ENCODE data around the gene XYLB.

The XYLB gene

DNA sequence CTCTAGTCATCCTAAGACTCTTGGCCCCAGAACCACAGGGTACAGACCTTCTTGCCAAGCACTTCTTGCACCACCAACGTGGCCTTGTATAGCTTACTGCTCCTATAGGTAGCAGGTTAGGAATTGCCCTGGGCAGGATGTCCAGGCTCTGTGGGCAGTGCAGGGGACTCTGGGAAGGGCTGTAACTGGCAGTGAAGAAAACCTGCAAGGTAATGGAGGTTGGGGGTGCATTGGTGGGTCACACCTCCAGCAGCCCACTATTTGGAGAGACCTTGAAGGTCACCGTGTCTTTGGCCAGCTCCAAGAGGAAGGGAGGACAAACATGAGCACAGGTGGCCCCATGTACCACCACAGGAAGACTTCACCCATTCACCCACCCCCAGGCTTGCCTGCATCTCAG is 21.3 kb upstream of the XYLB start:
- DNase-seq, result no peak

DNA sequence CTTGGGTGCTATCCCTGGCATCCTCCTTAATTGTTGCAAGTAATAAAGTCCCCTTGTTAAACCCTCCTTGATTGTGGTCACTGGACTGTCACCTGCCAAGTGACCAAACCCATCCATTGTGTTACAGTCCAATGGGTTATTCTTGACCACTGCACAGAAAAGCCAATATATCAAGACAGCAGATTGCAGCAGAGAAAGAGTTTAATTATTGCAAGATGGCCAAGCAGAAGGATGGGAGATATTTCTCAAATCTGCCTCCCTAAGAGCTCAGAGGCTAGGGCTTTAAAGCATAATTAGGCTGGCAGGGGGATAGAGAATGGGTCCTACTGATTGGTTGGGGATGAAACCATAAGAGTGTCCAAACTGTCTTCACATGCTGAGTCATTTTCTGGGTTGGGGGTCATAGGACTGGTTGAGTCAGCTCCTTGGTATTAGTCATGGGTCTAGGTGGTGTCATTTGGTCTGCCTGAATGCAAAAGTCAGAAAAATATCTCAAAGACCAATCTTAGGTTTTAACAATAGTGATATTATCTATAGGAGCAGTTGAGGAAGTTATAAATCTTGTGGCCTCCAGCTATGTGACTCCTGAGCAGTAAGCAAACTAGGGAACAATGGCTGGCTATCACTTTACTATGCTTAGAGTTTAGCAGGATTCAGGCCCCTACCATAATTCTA is 19.1 kb upstream of the XYLB start:
- no peak for DNase-seq

DNA sequence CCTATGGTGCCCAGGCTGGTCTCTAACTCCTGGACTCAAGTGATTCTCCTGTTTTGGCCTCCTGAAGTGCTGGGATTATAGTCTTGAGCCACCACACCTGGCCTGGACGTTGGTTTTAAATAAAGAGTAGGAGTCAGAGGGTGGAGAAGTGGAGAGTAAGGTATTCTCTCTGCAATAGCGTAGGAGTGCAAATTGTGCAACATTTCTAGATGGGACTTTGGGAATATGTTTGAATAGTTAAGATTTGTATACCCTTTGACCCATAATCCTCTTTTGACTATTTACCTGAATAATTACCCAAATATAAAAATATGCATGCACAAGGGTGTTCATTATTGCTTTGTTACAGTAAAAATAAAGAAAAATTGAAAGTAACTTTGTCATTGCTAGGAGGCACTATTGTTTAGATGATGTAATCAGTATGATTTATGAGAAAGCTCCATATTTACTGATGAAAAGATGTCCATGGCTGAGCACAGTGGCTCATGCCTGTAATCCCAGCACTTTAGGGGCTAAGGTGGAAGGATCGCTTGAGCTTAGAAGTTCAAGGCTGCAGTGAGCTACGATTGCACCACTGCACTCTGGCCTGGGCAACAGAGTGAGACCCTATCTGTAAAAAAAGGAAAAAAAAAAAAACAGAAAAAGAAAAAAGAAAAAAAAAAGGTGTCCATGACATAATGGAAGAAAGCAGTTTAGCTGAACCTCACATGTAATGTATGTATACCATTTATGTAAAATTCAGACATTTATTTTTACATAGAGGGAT is 15.1 kb upstream of the XYLB start:
- DNase-seq, result no peak

DNA sequence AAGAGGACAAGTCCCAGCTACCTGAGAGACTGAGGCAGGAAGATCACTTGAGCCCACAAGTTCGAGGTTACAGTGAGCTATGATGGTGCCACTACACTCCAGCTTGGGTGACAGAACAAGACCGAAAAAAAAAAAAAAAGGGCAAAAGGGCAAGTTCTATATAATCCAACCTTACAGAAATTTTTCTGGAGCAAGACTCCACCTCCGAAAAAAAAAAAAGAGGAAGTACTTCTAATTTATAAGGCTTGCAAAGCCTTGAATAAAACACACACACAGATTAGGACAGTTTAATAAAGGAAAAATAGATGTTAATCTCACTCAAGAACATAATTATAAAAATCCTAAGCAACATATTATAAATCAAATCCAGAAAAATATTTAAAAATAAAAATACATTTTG is 14.4 kb upstream of the XYLB start:
- DNase-seq, result no peak

DNA sequence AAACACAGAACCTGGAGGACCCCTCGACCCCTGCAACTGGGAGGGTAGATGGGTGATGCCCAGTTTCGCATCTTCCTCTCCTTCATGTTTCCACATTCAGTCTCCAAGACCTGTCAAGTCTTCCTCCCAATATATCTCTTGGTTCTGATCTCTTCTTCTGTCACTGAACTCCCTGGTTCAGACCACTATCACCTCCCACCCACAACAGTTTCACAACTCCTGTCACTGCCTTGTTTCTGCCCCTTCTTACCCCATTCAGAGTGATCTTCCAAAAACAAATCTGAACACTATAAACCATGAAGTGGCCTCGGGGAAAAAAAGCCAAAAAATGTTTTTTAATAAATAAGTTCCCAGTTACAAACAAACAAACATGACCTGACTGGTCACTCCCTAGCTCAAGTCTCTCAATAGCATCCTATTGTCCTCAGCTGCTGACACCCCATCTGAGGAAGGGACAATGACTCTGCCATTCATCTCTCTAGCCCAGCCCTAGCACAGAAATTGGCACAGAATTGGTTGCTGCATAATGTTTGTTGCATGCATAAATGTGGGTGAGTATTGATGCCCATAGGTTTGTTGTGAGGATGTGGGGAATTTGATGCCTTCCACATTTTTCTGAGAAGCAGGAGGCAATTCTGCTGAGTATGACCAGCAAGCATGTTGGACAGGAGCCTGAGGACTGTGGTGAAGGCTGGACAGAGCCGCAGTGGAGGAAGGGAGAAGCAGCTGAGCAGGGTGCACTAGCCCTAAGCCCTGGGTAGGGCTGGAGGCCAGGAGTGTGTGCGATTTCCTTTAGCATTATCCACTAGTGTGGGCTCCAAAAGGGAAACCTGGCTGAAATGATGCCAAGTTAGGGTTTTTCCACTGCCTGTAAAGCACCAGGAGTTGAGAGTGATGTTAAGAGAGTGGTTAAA is 12.2 kb upstream of the XYLB start:
- DNase-seq, result no peak

DNA sequence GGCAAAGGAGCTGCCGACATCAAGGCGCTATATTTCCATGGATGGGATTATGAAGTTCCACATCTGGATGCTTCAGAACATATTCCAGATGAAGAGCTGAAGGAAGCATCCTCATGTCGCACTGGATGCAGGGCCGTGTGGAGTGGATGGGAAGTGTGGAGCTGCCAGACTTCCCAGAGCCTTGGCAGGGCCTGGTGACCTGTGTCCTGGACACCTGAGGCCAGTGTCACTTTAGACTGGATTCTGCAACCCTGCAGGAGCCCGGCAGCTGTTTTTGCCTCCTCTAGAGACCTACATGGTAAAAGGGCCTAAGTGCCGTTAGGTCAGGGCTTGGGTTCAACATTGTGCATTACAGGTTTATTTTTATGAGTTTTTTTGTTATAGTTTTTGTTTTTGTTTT is 11.3 kb upstream of the XYLB start:
- no peak for DNase-seq

DNA sequence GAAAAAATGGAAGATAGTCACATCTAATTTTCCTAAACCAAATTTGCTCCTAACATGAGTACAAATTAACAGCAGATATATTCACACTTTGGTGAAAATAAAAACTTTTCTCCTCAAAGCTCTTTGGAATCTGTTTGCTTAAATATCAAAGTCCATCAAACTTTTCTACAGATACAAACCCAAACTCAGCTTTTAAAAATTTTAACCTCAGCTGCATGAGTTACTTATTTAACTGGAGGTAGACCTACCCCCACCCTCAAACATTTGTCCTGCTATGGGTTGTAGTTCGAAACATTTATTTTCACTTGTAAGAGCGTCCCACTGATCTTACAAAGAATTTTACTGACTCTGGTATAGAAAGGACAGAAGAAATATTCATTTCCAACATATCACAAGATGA is 8.9 kb upstream of the XYLB start:
- DNase-seq, result no peak

DNA sequence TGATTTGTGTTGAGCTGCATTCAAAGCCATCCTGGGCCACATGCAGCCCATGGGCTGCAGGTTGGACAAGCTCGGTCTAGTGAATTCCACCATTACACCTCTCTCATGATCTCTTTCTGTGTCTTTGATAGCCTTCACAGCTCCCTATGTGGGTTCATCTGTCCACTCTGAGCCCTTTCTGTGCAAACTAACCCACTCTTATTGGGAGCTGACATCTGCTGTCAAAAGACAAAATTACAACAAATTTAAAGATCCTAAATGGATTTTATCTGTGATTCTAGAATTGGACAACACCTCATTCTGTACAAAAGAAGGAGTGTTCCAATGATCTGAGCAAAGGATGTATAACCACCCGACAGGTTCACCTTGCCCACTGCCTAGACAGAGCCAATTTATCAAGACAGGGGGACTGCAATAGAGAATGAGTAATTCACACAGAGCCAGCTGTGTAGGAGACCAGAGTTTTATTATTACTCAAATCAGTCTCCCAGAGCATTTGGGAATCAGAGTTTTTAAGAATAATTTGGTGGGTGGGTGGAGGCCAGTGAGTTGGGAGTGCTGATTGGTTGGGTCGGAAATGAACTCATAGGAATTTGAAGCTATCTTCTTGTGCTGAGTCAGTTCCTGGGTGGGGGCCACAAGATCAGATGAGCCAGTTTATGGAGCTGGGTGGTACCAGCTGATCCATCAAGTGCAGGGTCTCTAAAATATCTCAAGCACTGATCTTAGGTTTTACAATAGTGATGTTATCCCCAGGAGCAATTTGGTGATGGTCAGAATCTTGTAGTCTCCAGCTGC is 2.6 kb upstream of the XYLB start:
- no peak for DNase-seq

DNA sequence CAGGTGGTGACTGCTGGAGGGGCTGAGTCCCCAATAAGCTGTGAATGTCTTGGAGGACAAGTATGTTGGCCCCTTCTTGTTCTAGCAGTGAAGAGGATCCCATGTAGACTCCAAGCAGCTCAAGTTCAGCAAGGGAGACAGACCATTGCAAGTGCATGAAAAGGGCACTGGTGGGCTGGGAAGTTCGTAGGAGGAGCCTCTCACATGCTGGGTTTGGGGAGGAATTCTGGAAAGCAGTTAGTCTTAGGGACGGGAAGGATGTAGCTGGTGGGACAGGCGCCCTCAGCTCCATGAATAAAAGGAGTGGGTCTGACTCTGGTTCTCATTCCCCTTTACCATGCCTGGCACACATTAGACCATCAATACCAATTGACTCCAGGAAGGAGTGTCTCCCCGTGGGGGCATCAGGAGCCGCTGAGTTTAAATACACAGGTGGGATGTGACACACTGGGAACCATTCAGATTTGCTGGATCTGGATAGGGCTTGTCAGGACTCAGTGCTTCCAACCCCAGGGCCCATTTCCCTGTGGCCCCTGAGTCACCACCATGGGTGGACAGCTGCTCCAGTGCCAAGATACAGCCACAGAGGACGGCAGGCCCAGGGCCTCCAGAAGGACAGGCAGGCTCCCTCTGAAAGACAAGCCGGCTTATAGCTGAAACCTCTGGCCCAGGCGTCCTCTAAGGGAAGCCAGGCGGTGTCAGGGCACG is 552 bp upstream of the XYLB start:
- DNase-seq, result no peak

DNA sequence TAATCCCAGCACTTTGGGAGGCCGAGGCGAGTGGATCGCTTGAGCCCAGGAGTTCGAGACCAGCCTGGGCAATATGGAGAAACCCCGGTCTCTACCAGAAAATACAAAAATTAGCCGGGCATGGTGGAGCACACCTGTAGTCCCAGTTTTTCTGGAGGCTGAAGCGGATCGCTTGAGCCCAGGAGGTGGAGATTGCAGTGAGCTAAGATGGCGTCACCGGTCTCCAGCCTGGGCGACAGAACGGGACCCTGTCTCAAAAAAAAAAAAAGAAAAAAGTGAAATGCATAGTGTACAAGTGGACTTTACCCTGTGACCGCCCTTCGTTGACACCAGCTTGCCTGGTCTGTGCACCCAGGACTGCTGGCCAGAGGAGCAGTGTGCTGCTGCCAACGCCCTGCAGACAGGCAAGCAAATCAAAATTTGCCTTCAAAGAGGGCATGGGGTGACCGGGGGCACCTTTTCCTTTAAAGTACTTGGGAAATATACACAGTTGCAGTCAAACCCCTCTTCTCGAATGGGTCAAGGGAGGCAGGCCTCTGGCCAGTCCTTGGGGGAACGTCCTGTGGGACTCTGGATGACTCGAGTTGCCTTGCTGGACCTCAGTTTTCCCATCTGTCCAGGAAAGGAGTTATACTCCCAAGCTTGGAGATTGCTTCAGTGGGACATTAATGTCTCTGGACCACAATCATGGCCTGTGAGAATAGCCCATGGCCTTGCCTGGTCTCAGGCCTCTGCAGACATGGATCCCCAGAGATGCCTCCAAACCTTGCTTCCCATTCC is 1.0 kb downstream of the XYLB start:
- DNase-seq, result no peak

DNA sequence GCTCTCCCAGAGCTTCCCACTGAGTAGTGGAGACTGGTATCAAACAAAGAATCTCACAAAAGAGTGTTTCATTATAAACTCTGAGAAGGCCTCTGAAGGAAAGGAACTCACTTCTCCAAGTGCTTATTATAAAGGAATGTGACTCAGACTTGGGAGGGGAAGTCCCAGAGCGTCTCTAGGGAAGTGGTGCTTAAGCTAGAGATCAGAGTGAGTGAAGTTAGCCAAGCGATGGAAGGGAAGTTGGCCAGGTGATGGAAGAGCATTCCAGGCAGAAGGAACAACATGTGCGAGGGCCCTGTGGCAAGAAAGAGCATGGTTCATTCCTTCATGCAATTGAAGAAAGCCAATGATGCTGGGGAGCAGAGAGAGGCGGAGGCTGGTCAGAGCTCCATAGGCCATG is 2.3 kb downstream of the XYLB start:
- no peak for DNase-seq

DNA sequence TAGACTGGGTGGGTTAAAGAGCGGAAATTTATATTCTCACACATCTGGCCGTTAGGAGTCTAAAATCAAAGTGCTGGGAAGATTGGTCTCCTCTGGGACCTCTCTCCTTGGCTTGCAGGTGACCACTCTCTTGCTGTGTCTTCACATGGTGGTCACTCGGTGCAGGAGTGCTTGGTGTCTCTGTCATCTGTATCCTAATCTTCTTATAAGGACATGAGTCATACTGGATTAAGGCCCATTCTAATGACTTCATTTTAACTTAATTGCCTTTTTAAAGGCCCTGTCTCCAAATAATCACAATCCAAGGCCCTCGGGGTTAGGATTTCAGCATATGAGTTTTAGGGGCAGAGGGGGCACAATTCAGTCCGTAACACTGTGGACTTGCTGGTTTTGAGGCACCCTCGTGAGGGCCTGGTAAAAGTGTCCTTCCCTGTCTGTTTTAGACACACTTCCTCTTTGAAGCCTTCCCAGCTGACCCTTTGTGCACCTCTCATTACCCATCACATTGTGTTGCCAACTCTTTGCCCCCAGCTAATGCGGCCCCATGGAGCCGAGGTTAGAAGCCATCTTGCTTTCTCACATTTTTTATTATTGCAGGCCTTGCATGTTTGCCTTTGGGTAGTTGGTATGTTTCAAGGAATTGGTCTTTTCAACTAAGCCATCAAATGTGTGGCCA is 3.2 kb downstream of the XYLB start:
- no peak for DNase-seq

DNA sequence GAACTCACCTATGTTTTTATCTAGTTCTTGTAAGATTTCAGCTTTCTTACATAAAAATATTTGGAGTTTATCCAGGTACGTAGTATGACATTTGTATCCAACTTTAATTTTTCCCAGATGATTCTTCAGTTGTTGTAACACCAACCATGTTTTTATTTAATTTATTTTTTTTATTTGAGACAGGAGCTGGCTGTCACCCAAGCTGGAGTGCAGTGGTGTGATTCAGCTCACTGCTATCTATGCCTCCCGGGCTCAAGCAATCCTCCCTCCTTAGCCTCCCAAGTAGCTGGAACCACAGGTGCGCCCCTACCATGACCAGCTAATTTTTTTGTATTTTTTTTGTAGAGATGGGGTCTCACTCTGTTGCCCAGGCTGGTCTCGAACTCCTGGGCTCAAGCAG is 6.6 kb downstream of the XYLB start:
- no peak for DNase-seq

DNA sequence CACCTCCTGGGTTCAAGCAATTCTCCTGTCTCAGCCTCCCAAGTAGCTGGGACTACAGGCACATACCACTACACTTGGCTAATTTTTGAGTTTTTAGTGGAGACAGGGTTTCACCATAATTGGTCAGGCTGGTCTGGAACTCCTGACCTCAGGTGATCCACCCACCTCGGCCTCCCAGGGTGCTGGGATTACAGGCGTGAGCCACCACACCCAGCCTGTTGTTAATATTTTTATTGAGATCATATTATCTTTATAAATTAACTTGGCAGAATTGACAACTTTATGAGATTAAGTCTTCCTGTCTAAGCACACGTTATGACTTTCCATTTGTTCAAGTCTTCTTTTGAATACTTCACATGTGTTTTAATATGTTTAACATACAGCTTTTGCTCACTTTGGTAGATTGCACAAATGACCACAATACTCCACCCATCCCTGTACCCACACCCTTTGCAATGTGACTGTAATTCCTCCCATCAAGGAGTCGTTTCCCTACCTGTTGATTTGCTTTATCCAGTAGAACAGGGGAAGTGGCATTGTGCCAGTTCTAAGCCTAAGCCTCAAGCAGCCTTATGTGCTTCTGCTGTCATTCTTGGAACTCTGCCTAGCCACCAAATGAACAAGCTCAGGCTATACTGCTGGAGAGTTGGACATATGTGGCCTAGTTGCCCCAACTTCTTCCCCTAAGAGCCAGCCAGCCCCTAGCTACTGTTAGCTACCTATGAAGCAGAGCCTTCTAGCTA is 8.2 kb downstream of the XYLB start:
- no peak for DNase-seq

DNA sequence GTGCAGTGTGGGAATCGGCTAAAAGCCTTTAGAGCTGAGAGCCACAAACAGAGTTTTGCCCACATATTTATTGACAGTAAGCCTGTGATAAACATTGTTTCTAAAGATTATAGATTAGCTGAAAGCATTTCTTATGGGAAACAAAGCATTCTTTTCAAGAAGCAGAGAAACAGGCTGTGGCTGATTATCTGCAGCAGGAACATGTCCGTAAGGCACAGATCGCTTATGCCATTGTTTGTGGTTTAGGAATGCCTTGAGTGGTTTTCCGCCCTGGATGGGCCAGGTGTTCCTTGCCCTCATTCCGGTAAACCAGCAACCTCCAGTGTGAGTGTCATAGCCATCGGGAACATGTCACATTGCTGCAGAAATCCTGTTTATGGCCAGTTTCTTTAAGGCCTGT is 12.5 kb downstream of the XYLB start:
- no peak for DNase-seq

DNA sequence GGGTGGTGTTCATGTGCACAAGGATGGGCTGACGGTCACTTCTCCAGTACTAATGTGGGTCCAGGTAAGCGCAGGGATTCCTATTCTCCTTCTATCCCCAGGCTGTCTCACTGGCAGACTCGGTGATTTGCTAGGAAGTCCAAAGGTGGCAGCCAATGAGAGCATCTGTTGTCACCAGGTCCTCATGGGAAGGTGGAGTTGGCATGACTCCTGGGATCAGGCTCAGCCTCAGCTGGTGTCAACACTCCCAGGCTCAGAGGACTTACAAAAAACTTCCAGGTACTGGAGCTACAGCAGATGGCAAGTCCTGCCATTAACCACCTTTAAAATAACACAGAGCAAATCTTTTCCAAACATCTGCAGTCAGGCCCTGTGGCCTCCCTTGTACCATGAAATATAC is 13.8 kb downstream of the XYLB start:
- no peak for DNase-seq

DNA sequence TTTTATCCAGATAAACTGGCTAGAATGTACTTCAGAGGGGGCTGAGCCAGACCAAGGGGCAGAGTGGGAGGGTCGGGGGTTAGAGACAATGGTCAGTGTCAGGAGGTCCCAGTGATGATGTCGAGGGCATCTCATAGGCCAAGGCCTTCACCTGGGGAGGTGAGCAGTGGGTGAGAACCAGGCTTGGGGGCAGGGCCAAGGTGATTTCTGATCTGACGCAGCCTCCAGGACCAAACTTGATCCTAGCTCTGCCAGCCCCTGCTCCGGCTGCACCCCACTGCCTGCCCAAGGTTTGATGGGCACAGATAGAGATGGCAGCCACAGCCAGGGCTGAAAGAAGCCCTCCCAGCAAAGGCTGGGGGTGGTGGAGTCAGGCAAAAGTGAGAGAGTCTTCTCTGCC is 14.9 kb downstream of the XYLB start:
- DNase-seq, result no peak

DNA sequence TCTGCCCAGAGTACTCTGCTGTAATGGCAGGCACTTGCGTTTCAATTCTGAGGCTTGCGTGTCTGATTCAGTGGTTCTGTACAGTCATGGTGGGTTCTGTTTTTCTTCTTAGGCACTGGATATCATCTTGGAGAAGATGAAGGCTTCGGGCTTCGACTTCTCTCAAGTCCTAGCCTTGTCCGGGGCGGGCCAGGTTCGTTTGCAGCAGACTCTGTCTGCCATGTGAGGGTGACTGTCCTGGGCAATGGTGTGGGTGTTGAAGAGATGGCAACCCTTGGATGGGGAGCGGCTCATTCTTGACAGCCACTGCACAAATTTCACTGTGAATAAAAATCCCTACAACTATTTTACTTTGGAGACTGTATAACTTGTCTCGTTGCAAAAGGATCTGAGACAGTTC is 16.2 kb downstream of the XYLB start:
- DNase-seq, result no peak

DNA sequence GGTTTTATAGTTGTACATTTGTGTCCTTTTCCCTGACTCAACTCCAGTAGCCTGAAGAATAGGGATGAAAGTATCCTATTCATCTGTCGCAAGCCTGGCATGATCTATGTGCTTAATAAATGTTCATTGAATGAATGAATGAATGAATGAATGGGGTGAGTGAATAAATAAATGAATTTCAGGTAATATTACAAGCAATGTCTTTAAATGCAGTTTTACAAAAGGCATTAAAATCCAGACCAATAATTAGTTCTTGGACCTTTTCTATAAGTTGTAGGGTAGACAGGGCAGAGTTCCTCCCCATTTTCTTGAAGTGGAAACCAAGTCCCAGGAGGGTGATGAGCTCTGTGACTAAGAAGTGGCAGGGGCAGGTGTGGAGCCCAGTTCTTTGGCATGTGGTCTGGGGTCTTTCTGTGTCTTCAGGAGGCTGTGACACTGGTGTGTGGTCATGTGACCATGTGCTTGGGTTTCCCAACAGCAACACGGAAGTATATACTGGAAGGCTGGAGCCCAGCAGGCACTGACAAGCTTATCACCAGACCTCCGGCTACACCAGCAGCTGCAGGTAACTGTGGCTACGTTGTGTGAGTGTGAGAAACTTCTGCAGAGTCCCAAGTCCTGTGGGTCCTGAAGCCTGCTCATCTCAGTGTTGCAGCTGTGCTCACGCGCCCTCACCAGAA is 18.3 kb downstream of the XYLB start:
- DNase-seq, result no peak
